Measurements from ENCODE around the gene KAT8. TPM values are rescaled to one million over a fixed set of nuclear protein-coding genes. Genes with fewer than 3 reads are reported as not detected.

KAT8 gene
- total and polyA plus RNA-seq, 2 of the 4 experiments (the other 2 are of a cell fraction), result 19.4 to 27.4 TPM

DNA sequence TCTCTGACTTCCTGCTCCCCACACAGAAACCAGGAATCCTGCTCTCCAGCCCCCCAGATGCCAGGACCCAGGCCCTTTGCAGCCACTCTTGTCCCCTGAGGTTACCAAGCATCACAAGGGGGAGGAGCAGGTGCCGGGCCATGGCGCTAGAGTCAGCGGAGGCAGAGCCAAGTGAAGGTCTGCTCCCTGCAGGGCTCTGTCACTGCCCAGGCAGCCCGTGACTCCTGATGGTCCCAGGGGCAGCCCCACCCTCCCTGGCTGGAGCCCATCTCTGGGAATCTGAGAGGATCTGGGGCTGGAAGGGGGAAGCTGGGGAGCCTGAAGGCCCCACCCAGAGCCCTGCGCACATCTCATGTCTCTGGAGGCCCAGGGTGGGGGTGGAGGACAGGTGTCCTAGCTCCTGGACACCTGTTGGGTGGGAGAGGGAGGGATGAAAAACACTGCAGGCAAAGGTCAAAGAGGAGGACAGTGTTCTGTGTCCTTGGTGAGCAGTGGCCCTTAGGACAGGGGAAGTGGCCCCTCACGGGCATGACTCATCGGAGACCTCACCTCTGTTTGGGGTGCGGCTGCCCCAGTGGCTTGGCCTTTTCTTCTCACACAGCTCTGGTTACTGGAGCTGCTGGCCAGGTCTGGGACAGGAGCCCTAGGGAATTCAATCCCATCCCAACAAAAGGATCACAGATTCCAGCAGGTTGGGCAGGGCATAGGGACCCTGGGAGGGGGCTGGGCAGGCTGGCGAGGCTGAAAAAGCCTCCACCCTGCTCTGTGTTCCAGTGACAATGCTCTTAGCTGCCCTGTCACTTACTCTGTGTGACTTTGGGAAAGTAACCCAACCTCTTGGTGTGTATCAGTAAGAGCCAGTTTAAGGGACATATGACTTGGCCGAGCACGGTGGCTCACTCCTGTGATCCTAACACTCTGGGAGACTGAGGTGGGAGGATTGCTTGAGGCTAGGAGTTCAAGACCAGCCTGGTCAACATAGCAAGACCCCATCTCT, 32.7 kb downstream of the KAT8 start, which contains the start of gene PRSS36:
Gene PRSS36 (minus strand): TSS at position 173 of the 997 bp plus-strand sequence. CDS start 31 bp downstream, at position 142.
- H2BK120ac ChIP-seq (ENCODE audit: low read depth, low read length), result no peak within 1 kb of the TSS
- peak within 1 kb of the TSS; percentile 71 for H2AK9ac ChIP-seq (replicated peaks; ENCODE audit: low read depth, low read length, poor library complexity)
- no peak within 1 kb of the TSS for H2BK20ac ChIP-seq (ENCODE audit: low read depth, low read length)
- DNase-seq, result no peak
- no peak within 1 kb of the TSS for H2AFZ ChIP-seq (replicated peaks; ENCODE audit: low read length, poor library complexity)
- no peak within 1 kb of the TSS for H2BK15ac ChIP-seq (ENCODE audit: low read depth, low read length)
- H3K9me3 ChIP-seq (ENCODE audit: control insufficient read depth, insufficient read depth, low read length), result no peaks in the 10 kb centered on the region
- CTCF ChIA-PET, result no interaction called here
- no peaks in the 10 kb centered on the region for H3K36me3 ChIP-seq (ENCODE audit: control insufficient read depth, insufficient read depth, low read length)
- TF ChIP-seq POLR2A (IDR thresholded peaks at IDR 0.05; ENCODE audit: low read depth, low read length) (no peak), RFX5 (IDR thresholded peaks at IDR 0.05; ENCODE audit: low read depth, low read length) (no peak), FOS (IDR thresholded peaks at IDR 0.05; ENCODE audit: low read depth, low read length) (no peak), MAFK (IDR thresholded peaks at IDR 0.05; ENCODE audit: low read depth, low read length) (no peak), SMC3 (IDR thresholded peaks at IDR 0.05; ENCODE audit: low read depth, low read length) (no peak), CEBPB (IDR thresholded peaks at IDR 0.05; ENCODE audit: low read depth, low read length) (no peak), RCOR1 (IDR thresholded peaks at IDR 0.05; ENCODE audit: insufficient replicate concordance, low read length) (no peak), NFE2L2 (IDR thresholded peaks at IDR 0.05; ENCODE audit: low read depth, low read length) (no peak)
- TF ChIP-seq, protein P1, sequence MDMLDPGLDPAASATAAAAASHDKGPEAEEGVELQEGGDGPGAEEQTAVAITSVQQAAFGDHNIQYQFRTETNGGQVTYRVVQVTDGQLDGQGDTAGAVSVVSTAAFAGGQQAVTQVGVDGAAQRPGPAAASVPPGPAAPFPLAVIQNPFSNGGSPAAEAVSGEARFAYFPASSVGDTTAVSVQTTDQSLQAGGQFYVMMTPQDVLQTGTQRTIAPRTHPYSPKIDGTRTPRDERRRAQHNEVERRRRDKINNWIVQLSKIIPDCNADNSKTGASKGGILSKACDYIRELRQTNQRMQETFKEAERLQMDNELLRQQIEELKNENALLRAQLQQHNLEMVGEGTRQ (IDR thresholded peaks at IDR 0.05; ENCODE audit: low read depth, low read length), result no peak
- TF ChIP-seq, protein P2, sequence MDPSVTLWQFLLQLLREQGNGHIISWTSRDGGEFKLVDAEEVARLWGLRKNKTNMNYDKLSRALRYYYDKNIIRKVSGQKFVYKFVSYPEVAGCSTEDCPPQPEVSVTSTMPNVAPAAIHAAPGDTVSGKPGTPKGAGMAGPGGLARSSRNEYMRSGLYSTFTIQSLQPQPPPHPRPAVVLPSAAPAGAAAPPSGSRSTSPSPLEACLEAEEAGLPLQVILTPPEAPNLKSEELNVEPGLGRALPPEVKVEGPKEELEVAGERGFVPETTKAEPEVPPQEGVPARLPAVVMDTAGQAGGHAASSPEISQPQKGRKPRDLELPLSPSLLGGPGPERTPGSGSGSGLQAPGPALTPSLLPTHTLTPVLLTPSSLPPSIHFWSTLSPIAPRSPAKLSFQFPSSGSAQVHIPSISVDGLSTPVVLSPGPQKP (IDR thresholded peaks at IDR 0.05; ENCODE audit: borderline replicate concordance, low read depth, low read length), result no peak
- TF ChIP-seq, protein P3, sequence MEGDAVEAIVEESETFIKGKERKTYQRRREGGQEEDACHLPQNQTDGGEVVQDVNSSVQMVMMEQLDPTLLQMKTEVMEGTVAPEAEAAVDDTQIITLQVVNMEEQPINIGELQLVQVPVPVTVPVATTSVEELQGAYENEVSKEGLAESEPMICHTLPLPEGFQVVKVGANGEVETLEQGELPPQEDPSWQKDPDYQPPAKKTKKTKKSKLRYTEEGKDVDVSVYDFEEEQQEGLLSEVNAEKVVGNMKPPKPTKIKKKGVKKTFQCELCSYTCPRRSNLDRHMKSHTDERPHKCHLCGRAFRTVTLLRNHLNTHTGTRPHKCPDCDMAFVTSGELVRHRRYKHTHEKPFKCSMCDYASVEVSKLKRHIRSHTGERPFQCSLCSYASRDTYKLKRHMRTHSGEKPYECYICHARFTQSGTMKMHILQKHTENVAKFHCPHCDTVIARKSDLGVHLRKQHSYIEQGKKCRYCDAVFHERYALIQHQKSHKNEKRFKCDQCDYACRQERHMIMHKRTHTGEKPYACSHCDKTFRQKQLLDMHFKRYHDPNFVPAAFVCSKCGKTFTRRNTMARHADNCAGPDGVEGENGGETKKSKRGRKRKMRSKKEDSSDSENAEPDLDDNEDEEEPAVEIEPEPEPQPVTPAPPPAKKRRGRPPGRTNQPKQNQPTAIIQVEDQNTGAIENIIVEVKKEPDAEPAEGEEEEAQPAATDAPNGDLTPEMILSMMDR (conservative IDR thresholded peaks at IDR 0.05; ENCODE audit: low read depth, low read length), result no peak
- no peaks in the 10 kb centered on the region for H3K4me1 ChIP-seq (ENCODE audit: control insufficient read depth, insufficient read depth, low read length)
- no peak within 1 kb of the TSS for H2AK5ac ChIP-seq (ENCODE audit: low read depth, low read length)
- WGBS, 2 experiments (ENCODE audit: extremely low coverage in 2 of 2, insufficient read length in 1 of 2), result 70% methylated on average over 2 of the region's 11 CpGs; no CpG with 5 or more reads in 1 of the 2 experiments
- ATAC-seq (ENCODE audit: low read depth), result no peak
- no peak within 1 kb of the TSS for H3K27ac ChIP-seq (ENCODE audit: insufficient read depth, low read length)
- no peak within 1 kb of the TSS for H4K5ac ChIP-seq (ENCODE audit: low read depth, low read length)
- peaks cover 40% of the 10 kb centered on the region for H3K27me3 ChIP-seq (ENCODE audit: control insufficient read depth, insufficient read depth, low read length)
- no peak within 1 kb of the TSS for H3K56ac ChIP-seq (ENCODE audit: extremely low read depth, insufficient read depth, low read length)
- no peaks in the 10 kb centered on the region; the same call in 1 of the 2 replicates for H4K20me1 ChIP-seq (ENCODE audit: insufficient read depth, low read length)
- no peak within 1 kb of the TSS for H4K8ac ChIP-seq (ENCODE audit: low read depth in 2 of 2, low read length in 2 of 2)
- H3K14ac ChIP-seq (replicated peaks; ENCODE audit: low read depth, low read length), result no peak within 1 kb of the TSS
- H3K4ac ChIP-seq (ENCODE audit: low read depth, low read length), result no peak within 1 kb of the TSS
- no peak within 1 kb of the TSS for H3K9ac ChIP-seq (ENCODE audit: low read depth, low read length)
- no TSS peak for BruUV-seq (replicated peaks)
- in situ Hi-C loops (cut with MboI; ENCODE audit: low sequenced_read_pairs), result no loop called here
- no peaks in the 10 kb centered on the region for H3K9me1 ChIP-seq (ENCODE audit: insufficient read depth, low read length)
- H3K4me2 ChIP-seq (ENCODE audit: low read depth, low read length), result no peak within 1 kb of the TSS
- no peak within 1 kb of the TSS for H3K4me3 ChIP-seq (ENCODE audit: insufficient read depth, low read depth, low read length)
- POLR2A ChIA-PET (ENCODE audit: unreplicated experiment), result interaction anchor here (0.5 kb wide), 1 partner anchor 104 kb away, joined by 3 read pairs; no protein-coding TSS in a partner anchor
- intact Hi-C loops (cut with micrococcal nuclease), result no loop called here
- dilution Hi-C loops (cut with HindIII; ENCODE audit: low sequenced_read_pairs, unreplicated experiment), result no loop called here
- no peak within 1 kb of the TSS for H3K23ac ChIP-seq (ENCODE audit: low read depth, low read length)
- H3K18ac ChIP-seq (ENCODE audit: low read depth, low read length), result no peak within 1 kb of the TSS
- no peaks in the 10 kb centered on the region for H3K79me1 ChIP-seq (ENCODE audit: low read depth in 1 of 2, low read length in 2 of 2)
- no peak within 1 kb of the TSS for H2BK5ac ChIP-seq (ENCODE audit: low read depth, low read length, poor library complexity, severe bottlenecking)
- no peak within 1 kb of the TSS for H4K91ac ChIP-seq (ENCODE audit: insufficient read depth, low read depth, low read length)
